SK-N-SH (cell line): ENCODE measurements around the gene B4GALNT4. TPM values are rescaled to one million over a fixed set of nuclear protein-coding genes. Genes with fewer than 3 reads are reported as not detected.

Experiments used
- CTCF ChIA-PET: fragments of 300-600, 350-600 bp; formaldehyde crosslinking; extraction: SDS; loops from one replicate; lab custom pipeline; 2021; lab: Yijun Ruan, JAX
- POLR2A ChIA-PET: fragments of 350-600 bp; sonication (Branson Sonifier 250); formaldehyde crosslinking; extraction: SDS; loops from one replicate; lab custom pipeline; 2020; ENCODE audit warnings: antibody characterized with exemption, inconsistent platforms; lab: Yijun Ruan, JAX
- DNase-seq: peaks from one replicate; pipeline ENCODE4 v3.0.0; 2012
- H2AFZ ChIP-seq: fragments of 200-600 bp; sonication (generic); 2 replicates; pipeline ENCODE4 v1.8.1; 2016; ENCODE audit warnings: antibody characterized with exemption, mild to moderate bottlenecking, low read depth
- H3F3A ChIP-seq: fragments of 200-600 bp; sonication (generic); replicated peaks from 2 replicates; pipeline ENCODE3; 2016; ENCODE audit warnings: antibody characterized with exemption, mild to moderate bottlenecking; ENCODE audit not compliant: insufficient read depth
- H3K27ac ChIP-seq, 2 experiments: fragments of 200-500 bp in 1 of 2; fragments of 200-600 bp in 1 of 2; sonication (Bioruptor generic) in 1 of 2; sonication (generic), shearing (Covaris generic) in 1 of 2; 2 replicates each; pipeline versions ENCODE4 v1.5.1 to v1.6.1; 2014 to 2016; ENCODE audit warnings: low read depth in 2 of 2, inconsistent platforms in 1 of 2, low read length in 1 of 2, mild to moderate bottlenecking in 1 of 2, mixed read lengths in 1 of 2
- H3K27me3 ChIP-seq: fragments of 200-600 bp; sonication (generic), shearing (Covaris generic); 2 replicates; pipeline ENCODE4 v1.6.1; 2016; ENCODE audit warnings: mixed run types; ENCODE audit not compliant: insufficient read depth
- H3K36me3 ChIP-seq, 2 experiments: fragments of 200-500 bp in 1 of 2; fragments of 200-600 bp in 1 of 2; sonication (Bioruptor generic) in 1 of 2; sonication (generic) in 1 of 2; replicated peaks in 1 of 2; 2 replicates each; pipeline versions ENCODE3 to v1.5.1; 2014 to 2016; ENCODE audit warnings: low read length in 1 of 2, mild to moderate bottlenecking in 1 of 2; ENCODE audit not compliant: insufficient read depth in 2 of 2, control insufficient read depth in 1 of 2
- H3K4me1 ChIP-seq, 2 experiments: fragments of 200-500 bp in 1 of 2; fragments of 200-600 bp in 1 of 2; sonication (Bioruptor generic) in 1 of 2; sonication (generic), shearing (Covaris generic) in 1 of 2; 2 replicates each; pipeline versions ENCODE4 v1.5.1 to v1.6.1; 2014 to 2016; ENCODE audit warnings: low read depth in 1 of 2, low read length in 1 of 2, mixed run types in 1 of 2; ENCODE audit not compliant: insufficient read depth in 2 of 2, control insufficient read depth in 1 of 2
- H3K4me2 ChIP-seq: fragments of 200-600 bp; sonication (generic), shearing (Covaris generic); 2 replicates; pipeline ENCODE4 v1.6.1; 2017; ENCODE audit warnings: mixed run types
- H3K4me3 ChIP-seq, 2 experiments: fragments of 200-500 bp in 1 of 2; fragments of 200-600 bp in 1 of 2; sonication (Bioruptor generic) in 1 of 2; sonication (generic), shearing (Covaris generic) in 1 of 2; 2 replicates each; pipeline versions ENCODE4 v1.5.1 to v1.8.1; 2014 to 2016; ENCODE audit warnings: low read depth in 2 of 2, inconsistent platforms in 1 of 2, low read length in 1 of 2, mild to moderate bottlenecking in 1 of 2, mixed read lengths in 1 of 2, moderate library complexity in 1 of 2
- H3K79me2 ChIP-seq: fragments of 200-600 bp; sonication (generic); 2 replicates; pipeline ENCODE4 v1.8.1; 2017; ENCODE audit warnings: mild to moderate bottlenecking; ENCODE audit not compliant: insufficient read depth
- H3K9ac ChIP-seq: fragments of 200-600 bp; sonication (generic); 2 replicates; pipeline ENCODE4 v1.6.1; 2017; ENCODE audit warnings: mixed run types
- H3K9me2 ChIP-seq: fragments of 200-600 bp; sonication (generic); 2 replicates; pipeline ENCODE4 v1.6.1; 2017; ENCODE audit warnings: mixed run types
- H3K9me3 ChIP-seq: fragments of 200-600 bp; sonication (generic); 2 replicates; pipeline ENCODE4 v1.6.1; 2017; ENCODE audit warnings: mixed run types, mild to moderate bottlenecking, moderate library complexity
- H4K20me1 ChIP-seq: fragments of 200-600 bp; sonication (generic); 2 replicates; pipeline ENCODE4 v1.6.1; 2017; ENCODE audit warnings: mild to moderate bottlenecking, mixed run types; ENCODE audit not compliant: insufficient read depth
- CHD2 ChIP-seq: fragments of 150-350 bp; IDR thresholded peaks from 2 replicates; pipeline ENCODE4 v1.6.1; 2018; ENCODE audit warnings: low read length; ENCODE audit not compliant: partially characterized antibody
- ELF1 ChIP-seq: IDR thresholded peaks from 2 replicates; pipeline ENCODE4 v1.4.0; 2012
- EP300 ChIP-seq, 2 experiments: IDR thresholded peaks; 2 replicates each; pipeline versions ENCODE4 v1.4.0 to v1.6.1; 2012; ENCODE audit warnings: borderline replicate concordance in 1 of 2, low read depth in 1 of 2, low read length in 1 of 2
- EZH2phosphoT487 ChIP-seq: fragments of 200-600 bp; sonication (generic); IDR thresholded peaks from 2 replicates; pipeline ENCODE4 v1.6.1; 2017; ENCODE audit warnings: low read depth, mixed run types, mild to moderate bottlenecking, antibody characterized with exemption, moderate library complexity, borderline replicate concordance
- FOSL2 ChIP-seq: IDR thresholded peaks from 2 replicates; pipeline ENCODE4 v1.4.0; 2012; ENCODE audit warnings: low read depth, mild to moderate bottlenecking, moderate library complexity, borderline replicate concordance
- FOXM1 ChIP-seq: IDR thresholded peaks from 2 replicates; pipeline ENCODE4 v1.4.0; 2012; ENCODE audit warnings: low read depth, mild to moderate bottlenecking
- GABPA ChIP-seq: IDR thresholded peaks from 2 replicates; pipeline ENCODE4 v1.4.0; 2012; ENCODE audit warnings: low read depth, mild to moderate bottlenecking
- GATA2 ChIP-seq: sonication (generic); formaldehyde crosslinking; IDR thresholded peaks from 2 replicates; pipeline ENCODE4 v1.5.0; 2020; ENCODE audit warnings: mild to moderate bottlenecking, missing genetic modification reagents
- JUND ChIP-seq: IDR thresholded peaks from 2 replicates; pipeline ENCODE4 v1.4.0; 2012
- MAX ChIP-seq: IDR thresholded peaks from 2 replicates; pipeline ENCODE4 v1.4.0; 2012; ENCODE audit warnings: low read depth
- NFIC ChIP-seq: IDR thresholded peaks from 2 replicates; pipeline ENCODE4 v1.4.0; 2012; ENCODE audit warnings: borderline replicate concordance
- NRF1 ChIP-seq: IDR thresholded peaks from 2 replicates; pipeline ENCODE4 v1.6.1; 2012; ENCODE audit warnings: low read depth, mild to moderate bottlenecking, low read length
- PBX3 ChIP-seq: IDR thresholded peaks from 2 replicates; pipeline ENCODE4; 2012
- POLR2AphosphoS5 ChIP-seq: IDR thresholded peaks from 2 replicates; pipeline ENCODE4 v1.6.1; 2012; ENCODE audit warnings: low read depth, low read length
- RAD21 ChIP-seq: IDR thresholded peaks from 2 replicates; pipeline ENCODE4 v1.6.1; 2012; ENCODE audit warnings: mild to moderate bottlenecking, low read length
- RFX5 ChIP-seq: IDR thresholded peaks from 2 replicates; pipeline ENCODE4 v1.6.1; 2012; ENCODE audit warnings: mild to moderate bottlenecking, improper control_type of control experiment, low read length
- SIN3A ChIP-seq: IDR thresholded peaks from 2 replicates; pipeline ENCODE4 v1.6.1; 2012; ENCODE audit warnings: low read depth, mild to moderate bottlenecking, low read length, moderate library complexity, borderline replicate concordance
- TAF1 ChIP-seq: IDR thresholded peaks from 2 replicates; pipeline ENCODE4 v1.6.1; 2012; ENCODE audit warnings: low read depth, mild to moderate bottlenecking, low read length, moderate library complexity, borderline replicate concordance
- TCF12 ChIP-seq: IDR thresholded peaks from 2 replicates; pipeline ENCODE4 v1.4.0; 2012
- USF2 ChIP-seq: fragments of 150-350 bp; IDR thresholded peaks from 2 replicates; pipeline ENCODE4 v1.6.1; 2017; ENCODE audit warnings: antibody characterized with exemption, low read length, low read depth, borderline replicate concordance
- YY1 ChIP-seq: IDR thresholded peaks from 2 replicates; pipeline ENCODE4 v1.4.0; 2012; ENCODE audit warnings: low read depth, mild to moderate bottlenecking
- WGBS: methylation state at CpG from one replicate; pipeline ENCODE4 v1.1.6; 2017; ENCODE audit warnings: low lambda C conversion rate; 5-methylcytosine and 5-hydroxymethylcytosine counted together
- polyA plus RNA-seq, 3 experiments: library from polyadenylated mRNA; depleted of rRNA; stranded (reverse); fragments of >200 nt; gene quantifications; 2 replicates each; pipeline ENCODE4 v1.2.3, GENCODE V29; 2012

B4GALNT4 gene
- polyA plus RNA-seq, 1 of the 3 experiments (the other 2 are of a cell fraction), result 66.7 TPM

- TF ChIP-seq NRF1, result no peak
- TF ChIP-seq FOSL2, result no peak
- TF ChIP-seq NFIC, result no peak
- TF ChIP-seq GATA2 (CRISPR knock-in tag), result no peak
- TF ChIP-seq EP300 (IDR thresholded peaks at IDR 0.05; ENCODE audit: borderline replicate concordance in 1 of 2, low read depth in 1 of 2, low read length in 1 of 2), result no peak
- TF ChIP-seq RAD21, result no peak
- no peak for TF ChIP-seq CHD2
- no peak for TF ChIP-seq POLR2AphosphoS5
- no peaks in the 10 kb centered on the region for H3K9me3 ChIP-seq
- no peaks in the 10 kb centered on the region for H3F3A ChIP-seq
- H3K4me3 ChIP-seq, result no peak overlapping the region
- ChIA-PET CTCF (interaction anchor here (1.4 to 3.9 kb wide), 2 partner anchors 18 to 34 kb away, joined by 3 to 14 read pairs; no protein-coding TSS in a partner anchor), POLR2A (no interaction called here)
- no peak overlapping the region for H3K4me2 ChIP-seq
- 19% methylated on average over 3 of the region's 9 CpGs for WGBS
- no peaks in the 10 kb centered on the region for H4K20me1 ChIP-seq
- no peaks in the 10 kb centered on the region for H3K79me2 ChIP-seq
- DNase-seq, result no peak
- H3K36me3 ChIP-seq, result no peaks in the 10 kb centered on the region
- no peaks in the 10 kb centered on the region for H3K9me2 ChIP-seq
- peaks cover 0 to 15% of the 10 kb centered on the region in 2 experiments; a peak in 1 of 4 replicates for H3K4me1 ChIP-seq
- H2AFZ ChIP-seq, result no peak overlapping the region; the same call in 1 of the 2 replicates
- no peak overlapping the region for H3K9ac ChIP-seq
- no peak overlapping the region for H3K27ac ChIP-seq
- peaks cover 33% of the 10 kb centered on the region for H3K27me3 ChIP-seq
Observed at GRCh38 chr11:414318-414857, 45.1 kb downstream of the B4GALNT4 start.

- H2AFZ ChIP-seq, result no peak overlapping the region
- H4K20me1 ChIP-seq, result no peaks in the 10 kb centered on the region
- CTCF ChIA-PET, result interaction anchor here (0.9 to 3.9 kb wide), 3 partner anchors 19 to 103 kb away, joined by 3 to 14 read pairs (median 4); no protein-coding TSS in a partner anchor
- TF ChIP-seq RFX5 (no peak), ELF1 (no peak), MAX (no peak), RAD21 (no peak), TAF1 (no peak), EZH2phosphoT487 (no peak), FOXM1 (no peak), USF2 (no peak), PBX3 (no peak), GABPA (no peak), SIN3A (no peak), YY1 (no peak), JUND (no peak), TCF12 (no peak)
- H3K27me3 ChIP-seq, result peaks cover 33% of the 10 kb centered on the region
- peaks cover 0 to 7% of the 10 kb centered on the region in 2 experiments; a peak in 1 of 4 replicates for H3K4me1 ChIP-seq
- H3K4me2 ChIP-seq, result no peak overlapping the region
- H3K9me2 ChIP-seq, result no peaks in the 10 kb centered on the region
- no peak overlapping the region for H3K27ac ChIP-seq
- no peaks in the 10 kb centered on the region for H3K9me3 ChIP-seq
- H3K79me2 ChIP-seq, result no peaks in the 10 kb centered on the region
- no peaks in the 10 kb centered on the region for H3K36me3 ChIP-seq
- 64% methylated on average over 2 of the region's 5 CpGs for WGBS
- no peak overlapping the region for H3K4me3 ChIP-seq
- no peak overlapping the region for H3K9ac ChIP-seq
- no peak for DNase-seq
- POLR2A ChIA-PET, result no interaction called here
- H3F3A ChIP-seq, result no peaks in the 10 kb centered on the region
Observed at GRCh38 chr11:415640-416041, 46.3 kb downstream of the B4GALNT4 start.
